GM12878 (cell line): ENCODE data around the gene PCSK2. TPM values are rescaled to one million over a fixed set of nuclear protein-coding genes. Genes with fewer than 3 reads are reported as not detected.

Experiments used
- ATAC-seq: fragments of 200-7000 bp; cut with Tn5 transposase; 3 replicates; pipeline ENCODE4 v1.9.1; 2020; ENCODE audit warnings: mild to moderate bottlenecking, moderate library complexity
- BruUV-seq: library from RNA; stranded (reverse); fragments of 400-500 nt; replicated peaks from 2 replicates; lab custom pipeline; 2021; lab: Mats Ljungman, UMichigan
- CTCF ChIA-PET: fragments of 300-600 bp; sonication (Branson Sonifier 250); formaldehyde crosslinking; extraction: SDS; loops from one replicate; lab custom pipeline; 2021; ENCODE audit warnings: inconsistent platforms; lab: Yijun Ruan, JAX
- POLR2A ChIA-PET: fragments of 350-600 bp; formaldehyde crosslinking; extraction: SDS; loops from one replicate; lab custom pipeline; 2021; ENCODE audit warnings: inconsistent platforms; lab: Charles Lee
- RAD21 ChIA-PET: fragments of 300-600 bp; sonication (Branson Sonifier 250); formaldehyde crosslinking; loops from one replicate; lab custom pipeline; 2023; ENCODE audit warnings: antibody characterized with exemption; ENCODE audit not compliant: unreplicated experiment; lab: Charles Lee
- SMC1A ChIA-PET: fragments of 300-600 bp; sonication (Branson Sonifier 250); formaldehyde crosslinking; loops from one replicate; lab custom pipeline; 2023; ENCODE audit not compliant: unreplicated experiment, uncharacterized antibody; lab: Charles Lee
- DNase-seq: peaks from one replicate; pipeline ENCODE4 v3.0.0-alpha.2; 2011; ENCODE audit warnings: low read depth, low spot score
- FAIRE-seq: peaks from 3 replicates; lab custom pipeline; 2011; peaks lifted over from hg19 to GRCh38; lab: Jason Lieb, UNC
- H2AFZ ChIP-seq: 2 replicates; pipeline ENCODE4 v1.6.0; 2011; ENCODE audit warnings: low read depth, low read length, control low read depth; ENCODE audit not compliant: control insufficient read depth
- H3K27ac ChIP-seq: 2 replicates; pipeline ENCODE4 v1.5.1; 2011; ENCODE audit warnings: control low read depth; ENCODE audit not compliant: control insufficient read depth, insufficient read depth
- H3K27me3 ChIP-seq, 2 experiments: replicated peaks in 1 of 2; 2 replicates each; pipeline versions ENCODE4 v1.6.0 to v1.6.1; 2011; ENCODE audit warnings: low read length in 1 of 2; ENCODE audit not compliant: control insufficient read depth in 2 of 2, insufficient read depth in 2 of 2
- H3K36me3 ChIP-seq, 2 experiments: 2 replicates each; pipeline ENCODE4 v1.5.1; 2011; ENCODE audit warnings: low read length in 1 of 2; ENCODE audit not compliant: control insufficient read depth in 2 of 2, insufficient read depth in 2 of 2
- H3K4me1 ChIP-seq: 2 replicates; pipeline ENCODE4 v1.6.1; 2011; ENCODE audit warnings: mild to moderate bottlenecking, low read length, moderate library complexity, mixed read lengths; ENCODE audit not compliant: control insufficient read depth, insufficient read depth
- H3K4me2 ChIP-seq: 2 replicates; pipeline ENCODE4 v1.6.0; 2011; ENCODE audit warnings: control low read depth; ENCODE audit not compliant: control insufficient read depth, insufficient read depth
- H3K4me3 ChIP-seq: fragments of 200-600 bp; sonication (generic); 2 replicates; pipeline ENCODE4 v1.5.1; 2016
- H3K79me2 ChIP-seq: 2 replicates; pipeline ENCODE4 v1.6.0; 2011; ENCODE audit warnings: low read length; ENCODE audit not compliant: control insufficient read depth, insufficient read depth
- H3K9ac ChIP-seq: 2 replicates; pipeline ENCODE4 v1.8.0; 2011; ENCODE audit warnings: low read length, control low read depth, mixed read lengths; ENCODE audit not compliant: control insufficient read depth, insufficient read depth
- H3K9me3 ChIP-seq: replicated peaks from 3 replicates; pipeline ENCODE4 v1.5.1; 2011; ENCODE audit warnings: mild to moderate bottlenecking, low read length; ENCODE audit not compliant: control insufficient read depth, insufficient read depth
- H4K20me1 ChIP-seq: 2 replicates; pipeline ENCODE4 v1.6.0; 2011; ENCODE audit not compliant: control insufficient read depth, insufficient read depth
- CBX5 ChIP-seq: sonication (generic); IDR thresholded peaks from 2 replicates; pipeline ENCODE4 v1.6.1; 2016; ENCODE audit warnings: low read depth, moderate library complexity, mild to moderate bottlenecking, inconsistent platforms
- ETV6 ChIP-seq, 2 experiments: fragments of 450-650 bp in 1 of 2; IDR thresholded peaks in 1 of 2; conservative IDR thresholded peaks in 1 of 2; 2 replicates each; pipeline ENCODE4 v1.6.1; 2014; ENCODE audit warnings: antibody characterized with exemption in 1 of 2, borderline replicate concordance in 1 of 2, low read depth in 1 of 2, mild to moderate bottlenecking in 1 of 2, moderate library complexity in 1 of 2
- MEF2B ChIP-seq: fragments of 450-650 bp; IDR thresholded peaks from 2 replicates; pipeline ENCODE4 v1.6.1; 2018; ENCODE audit warnings: mild to moderate bottlenecking, moderate library complexity; ENCODE audit not compliant: partially characterized antibody, poor library complexity, severe bottlenecking
- MTA3 ChIP-seq: IDR thresholded peaks from 2 replicates; pipeline ENCODE4 v1.6.1; 2012; ENCODE audit warnings: low read length, inconsistent platforms, borderline replicate concordance
- NBN ChIP-seq: fragments of 450-650 bp; IDR thresholded peaks from 2 replicates; pipeline ENCODE4 v1.6.1; 2016
- RBBP5 ChIP-seq: fragments of 200-600 bp; sonication (generic); conservative IDR thresholded peaks from 2 replicates; pipeline ENCODE4 v1.6.1; 2016
- SIN3A ChIP-seq: IDR thresholded peaks from 2 replicates; pipeline ENCODE4 v1.6.1; 2012; ENCODE audit warnings: low read depth, low read length, improper control_type of control experiment
- SP1 ChIP-seq: IDR thresholded peaks from one replicate; pipeline ENCODE4 v1.6.1; 2011; ENCODE audit warnings: low read depth, low read length
- WGBS: methylation state at CpG from one replicate; pipeline ENCODE4 v1.1.6; 2016; ENCODE audit warnings: low lambda C conversion rate; ENCODE audit not compliant: insufficient replicate concordance, insufficient coverage; ENCODE audit errors: missing lambda C conversion rate; 5-methylcytosine and 5-hydroxymethylcytosine counted together
- in situ Hi-C: fragments of 300-500 bp; cut with MboI; formaldehyde crosslinking; loops from 9 replicates; pipeline ENCODE4 v1.14.3; 2018; ENCODE audit warnings: mixed read lengths
- intact Hi-C: fragments of 100-400 bp; cut with micrococcal nuclease; formaldehyde crosslinking; loops from one replicate; pipeline ENCODE4 v1.14.2; 2022; ENCODE audit not compliant: unreplicated experiment
- polyA plus RNA-seq, 11 experiments: library from polyadenylated mRNA; depleted of rRNA in 4 of 11; unstranded in 6 of 11; stranded (reverse) in 5 of 11; fragments of >200 nt; fragmentation: Nextera tagmentation in 4 of 11; fragmentation: Illumina TruSeq in 1 of 11; extraction: Ambion mirVana in 4 of 11; extraction: Trizol in 1 of 11; gene quantifications; 1 replicate in 1 of 11; 2 replicates in 10 of 11; pipeline versions ENCODE4 v1.2.1 to v1.2.3, GENCODE V29; 2011 to 2016; ENCODE audit warnings: inconsistent platforms in 2 of 11, missing spikeins in 2 of 11, low read depth in 1 of 11
- total RNA-seq, 4 experiments: library from RNA; depleted of rRNA in 3 of 4; stranded (reverse); fragments of >200 nt in 3 of 4; fragmentation: Illumina TruSeq in 1 of 4; extraction: Trizol in 1 of 4; gene quantifications; 2 replicates each; pipeline versions ENCODE4 v1.2.1 to v1.2.3, GENCODE V29; 2013 to 2021
- TF ChIP-seq, protein P1 (sequence below): IDR thresholded peaks from 2 replicates; pipeline ENCODE4 v1.6.1; 2012; ENCODE audit warnings: improper control_type of control experiment, low read depth, low read length; ENCODE audit not compliant: insufficient replicate concordance

PCSK2 gene
- total and polyA plus RNA-seq, 10 of the 15 experiments (the other 5 are each of a cell fraction or from before 2014, with no cell fraction given): not detected

DNA sequence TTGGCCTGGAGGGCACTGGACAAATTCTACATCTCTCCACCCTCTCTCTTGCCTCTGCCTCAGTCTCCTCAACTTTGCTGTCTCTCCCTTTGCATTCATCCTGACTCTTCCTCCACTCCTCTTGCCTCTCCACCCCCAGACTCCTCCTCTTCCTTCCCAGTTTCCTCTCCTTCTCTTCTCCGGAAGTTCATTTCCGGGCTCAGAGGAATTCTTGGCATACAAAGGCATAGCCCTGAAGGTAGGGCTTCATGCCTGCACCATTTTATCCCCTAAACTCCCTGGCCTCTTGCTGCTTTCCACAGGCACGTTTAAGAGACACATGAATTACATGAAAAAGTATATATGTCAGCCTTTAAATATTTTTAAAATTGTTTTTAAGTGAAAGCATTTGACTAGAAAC is 293.7 kb downstream of the PCSK2 start:
- WGBS: 0% methylated on average over 3 of the region's 3 CpGs
- ChIA-PET POLR2A (no interaction called here), SMC1A (no interaction called here), RAD21 (interaction anchor here (0.6 kb wide), 1 partner anchor 18 kb away, joined by 3 read pairs; no protein-coding TSS in a partner anchor), CTCF (no interaction called here)
- Histone ChIP-seq H3K27ac (no peak overlapping the region), H3K4me3 (no peak overlapping the region), H2AFZ (no peak overlapping the region), H3K4me2 (no peak overlapping the region), H3K4me1 (no peaks in the 10 kb centered on the region), H3K9ac (no peak overlapping the region), H4K20me1 (no peaks in the 10 kb centered on the region), H3K27me3 (no peaks in the 10 kb centered on the region), H3K36me3 (no peaks in the 10 kb centered on the region), H3K9me3 (no peaks in the 10 kb centered on the region), H3K79me2 (no peaks in the 10 kb centered on the region)
- TF ChIP-seq CBX5: no peak
- no peak for TF ChIP-seq SP1
- TF ChIP-seq RBBP5: no peak
- no peak for TF ChIP-seq SIN3A
- no peak for TF ChIP-seq ETV6 (conservative IDR thresholded peaks at IDR 0.05 in 1 of 2, IDR thresholded peaks at IDR 0.05 in 1 of 2; ENCODE audit: borderline replicate concordance in 1 of 2, low read depth in 1 of 2)
- TF ChIP-seq NBN: no peak
- no peak for ATAC-seq
- FAIRE-seq: no peak
- BruUV-seq: no TSS peak
- intact Hi-C loops: no loop called here
- in situ Hi-C loops: no loop called here
- DNase-seq: no peak

DNA sequence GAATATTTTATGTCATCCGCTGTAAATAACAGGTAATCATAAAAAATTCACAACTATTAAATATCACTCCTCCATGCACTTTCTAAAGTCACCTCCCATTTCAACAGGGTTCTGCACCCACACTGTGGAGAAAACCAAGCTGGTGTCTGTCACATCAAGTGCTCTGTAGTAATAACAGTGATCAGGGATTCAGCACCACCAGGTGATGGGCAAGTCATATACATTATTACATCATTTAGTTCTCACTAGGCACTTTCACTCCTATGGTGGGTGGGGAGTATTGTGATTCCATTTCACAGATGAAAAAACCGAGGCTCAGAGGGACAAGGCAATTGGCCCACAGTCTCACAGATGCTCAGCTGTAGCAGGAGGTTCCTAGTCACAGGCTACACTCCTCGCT is 295.7 kb downstream of the PCSK2 start:
- no peak overlapping the region for H3K4me2 ChIP-seq
- DNase-seq (no peak), FAIRE-seq (no peak), ATAC-seq (0 out of 3 replicates have a peak, but pooled peaks have one; percentile 39)
- ChIA-PET CTCF (no interaction called here), RAD21 (no interaction called here), POLR2A (no interaction called here), SMC1A (interaction anchor here (1.4 kb wide), 1 partner anchor 49 kb away, joined by 4 read pairs; no protein-coding TSS in a partner anchor)
- no peak overlapping the region for H3K27ac ChIP-seq
- H2AFZ ChIP-seq: no peak overlapping the region
- H3K9ac ChIP-seq: no peak overlapping the region
- 62% methylated on average over 3 of the region's 3 CpGs for WGBS
- no peaks in the 10 kb centered on the region for H3K9me3 ChIP-seq
- no peaks in the 10 kb centered on the region for H4K20me1 ChIP-seq
- in situ Hi-C loops: no loop called here
- BruUV-seq: no TSS peak
- H3K27me3 ChIP-seq: no peaks in the 10 kb centered on the region
- H3K36me3 ChIP-seq: no peaks in the 10 kb centered on the region
- intact Hi-C loops: no loop called here
- no peaks in the 10 kb centered on the region for H3K79me2 ChIP-seq
- H3K4me3 ChIP-seq: no peak overlapping the region
- H3K4me1 ChIP-seq: no peaks in the 10 kb centered on the region
- TF ChIP-seq MEF2B: no peak
- no peak for TF ChIP-seq MTA3
- TF ChIP-seq, protein P1, sequence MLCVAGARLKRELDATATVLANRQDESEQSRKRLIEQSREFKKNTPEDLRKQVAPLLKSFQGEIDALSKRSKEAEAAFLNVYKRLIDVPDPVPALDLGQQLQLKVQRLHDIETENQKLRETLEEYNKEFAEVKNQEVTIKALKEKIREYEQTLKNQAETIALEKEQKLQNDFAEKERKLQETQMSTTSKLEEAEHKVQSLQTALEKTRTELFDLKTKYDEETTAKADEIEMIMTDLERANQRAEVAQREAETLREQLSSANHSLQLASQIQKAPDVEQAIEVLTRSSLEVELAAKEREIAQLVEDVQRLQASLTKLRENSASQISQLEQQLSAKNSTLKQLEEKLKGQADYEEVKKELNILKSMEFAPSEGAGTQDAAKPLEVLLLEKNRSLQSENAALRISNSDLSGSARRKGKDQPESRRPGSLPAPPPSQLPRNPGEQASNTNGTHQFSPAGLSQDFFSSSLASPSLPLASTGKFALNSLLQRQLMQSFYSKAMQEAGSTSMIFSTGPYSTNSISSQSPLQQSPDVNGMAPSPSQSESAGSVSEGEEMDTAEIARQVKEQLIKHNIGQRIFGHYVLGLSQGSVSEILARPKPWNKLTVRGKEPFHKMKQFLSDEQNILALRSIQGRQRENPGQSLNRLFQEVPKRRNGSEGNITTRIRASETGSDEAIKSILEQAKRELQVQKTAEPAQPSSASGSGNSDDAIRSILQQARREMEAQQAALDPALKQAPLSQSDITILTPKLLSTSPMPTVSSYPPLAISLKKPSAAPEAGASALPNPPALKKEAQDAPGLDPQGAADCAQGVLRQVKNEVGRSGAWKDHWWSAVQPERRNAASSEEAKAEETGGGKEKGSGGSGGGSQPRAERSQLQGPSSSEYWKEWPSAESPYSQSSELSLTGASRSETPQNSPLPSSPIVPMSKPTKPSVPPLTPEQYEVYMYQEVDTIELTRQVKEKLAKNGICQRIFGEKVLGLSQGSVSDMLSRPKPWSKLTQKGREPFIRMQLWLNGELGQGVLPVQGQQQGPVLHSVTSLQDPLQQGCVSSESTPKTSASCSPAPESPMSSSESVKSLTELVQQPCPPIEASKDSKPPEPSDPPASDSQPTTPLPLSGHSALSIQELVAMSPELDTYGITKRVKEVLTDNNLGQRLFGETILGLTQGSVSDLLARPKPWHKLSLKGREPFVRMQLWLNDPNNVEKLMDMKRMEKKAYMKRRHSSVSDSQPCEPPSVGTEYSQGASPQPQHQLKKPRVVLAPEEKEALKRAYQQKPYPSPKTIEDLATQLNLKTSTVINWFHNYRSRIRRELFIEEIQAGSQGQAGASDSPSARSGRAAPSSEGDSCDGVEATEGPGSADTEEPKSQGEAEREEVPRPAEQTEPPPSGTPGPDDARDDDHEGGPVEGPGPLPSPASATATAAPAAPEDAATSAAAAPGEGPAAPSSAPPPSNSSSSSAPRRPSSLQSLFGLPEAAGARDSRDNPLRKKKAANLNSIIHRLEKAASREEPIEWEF: no peak
